Activated naive CD8-positive, alpha-beta T cell (primary cell): ENCODE measurements around the gene CENPVL1.
"Not testable (repeated sequence)": the region's sequence is repeated elsewhere in the genome, so short reads cannot be mapped to it uniquely, and the experiment has no call there.

Experiments
- H3K27ac Mint-ChIP-seq: one replicate; pipeline ENCODE4 v1.8.0; 2021; ENCODE audit warnings: mixed read lengths
- H3K27me3 Mint-ChIP-seq: one replicate; pipeline ENCODE4 v1.8.0; 2021; ENCODE audit warnings: mixed read lengths
- H3K36me3 Mint-ChIP-seq: one replicate; pipeline ENCODE4 v1.8.0; 2021; ENCODE audit warnings: mixed read lengths
- H3K4me1 Mint-ChIP-seq: one replicate; pipeline ENCODE4 v1.8.0; 2021; ENCODE audit warnings: low read depth, mixed read lengths
- H3K4me3 Mint-ChIP-seq: one replicate; pipeline ENCODE4 v1.8.0; 2021; ENCODE audit warnings: mild to moderate bottlenecking, mixed read lengths
- H3K9me3 Mint-ChIP-seq: one replicate; pipeline ENCODE4 v1.8.0; 2021; ENCODE audit warnings: low read depth, mixed read lengths

The CENPVL1 gene

GRCh38 chrX:51710277-51711164 is at the start of gene CENPVL1:
TSS of gene CENPVL1 (plus strand) at chrX:51710512. CDS start at chrX:51710512, 0 bp downstream.
- not testable (repeated sequence) for H3K9me3 Mint-ChIP-seq, H3K27me3 Mint-ChIP-seq, H3K4me3 Mint-ChIP-seq, H3K36me3 Mint-ChIP-seq, H3K4me1 Mint-ChIP-seq, H3K27ac Mint-ChIP-seq

GRCh38 chrX:51665981-51666380 is 44.3 kb upstream of the CENPVL1 start:
- Mint-ChIP-seq H3K27ac (no peak overlapping the region), H3K27me3 (no peaks in the 10 kb centered on the region), H3K9me3 (no peaks in the 10 kb centered on the region), H3K4me1 (peaks cover 3% of the 10 kb centered on the region), H3K36me3 (no peaks in the 10 kb centered on the region), H3K4me3 (no peak overlapping the region)

- H3K4me1 Mint-ChIP-seq, H3K27ac Mint-ChIP-seq, H3K4me3 Mint-ChIP-seq, H3K27me3 Mint-ChIP-seq, H3K36me3 Mint-ChIP-seq, H3K9me3 Mint-ChIP-seq: not testable (repeated sequence)
These were observed 30.5 kb upstream of the CENPVL1 start for GRCh38 chrX:51679689-51680433.

GRCh38 chrX:51681808-51682719 is 28.2 kb upstream of the CENPVL1 start:
- not testable (repeated sequence) for H3K36me3 Mint-ChIP-seq, H3K4me1 Mint-ChIP-seq, H3K27ac Mint-ChIP-seq, H3K4me3 Mint-ChIP-seq, H3K27me3 Mint-ChIP-seq, H3K9me3 Mint-ChIP-seq

- not testable (repeated sequence) for H3K4me1 Mint-ChIP-seq, H3K9me3 Mint-ChIP-seq, H3K27ac Mint-ChIP-seq, H3K4me3 Mint-ChIP-seq, H3K36me3 Mint-ChIP-seq, H3K27me3 Mint-ChIP-seq
These were observed 27.6 kb upstream of the CENPVL1 start, which contains the start of gene CENPVL2 for GRCh38 chrX:51682720-51683062. TSS of gene CENPVL2 (minus strand) at chrX:51682831. CDS start at chrX:51682831, 0 bp downstream.

- no peaks in the 10 kb centered on the region for H3K36me3 Mint-ChIP-seq
- no peak overlapping the region for H3K27ac Mint-ChIP-seq
- no peak overlapping the region for H3K4me3 Mint-ChIP-seq
- H3K4me1 Mint-ChIP-seq, result no peaks in the 10 kb centered on the region
- H3K9me3 Mint-ChIP-seq, result no peaks in the 10 kb centered on the region
- H3K27me3 Mint-ChIP-seq, result peaks cover 4% of the 10 kb centered on the region
These were observed 16.1 kb upstream of the CENPVL1 start for GRCh38 chrX:51694254-51694653.

GRCh38 chrX:51697397-51697796 is 12.9 kb upstream of the CENPVL1 start:
- no peaks in the 10 kb centered on the region for H3K36me3 Mint-ChIP-seq
- no peak overlapping the region for H3K4me3 Mint-ChIP-seq
- no peaks in the 10 kb centered on the region for H3K4me1 Mint-ChIP-seq
- peaks cover 4% of the 10 kb centered on the region for H3K27me3 Mint-ChIP-seq
- H3K27ac Mint-ChIP-seq, result no peak overlapping the region
- no peaks in the 10 kb centered on the region for H3K9me3 Mint-ChIP-seq

- H3K36me3 Mint-ChIP-seq, H3K27me3 Mint-ChIP-seq, H3K27ac Mint-ChIP-seq, H3K4me3 Mint-ChIP-seq, H3K4me1 Mint-ChIP-seq, H3K9me3 Mint-ChIP-seq: not testable (repeated sequence)
These were observed 2.8 kb downstream of the CENPVL1 start for GRCh38 chrX:51712943-51713647.

GRCh38 chrX:51728202-51728601 is 17.9 kb downstream of the CENPVL1 start:
- H3K27ac Mint-ChIP-seq, result no peak overlapping the region
- H3K4me3 Mint-ChIP-seq, result no peak overlapping the region
- H3K27me3 Mint-ChIP-seq, result peaks cover 2% of the 10 kb centered on the region
- H3K36me3 Mint-ChIP-seq, result no peaks in the 10 kb centered on the region
- H3K4me1 Mint-ChIP-seq, result no peaks in the 10 kb centered on the region
- no peaks in the 10 kb centered on the region for H3K9me3 Mint-ChIP-seq

- Mint-ChIP-seq H3K27ac (no peak overlapping the region), H3K4me3 (no peak overlapping the region), H3K9me3 (no peaks in the 10 kb centered on the region), H3K27me3 (peaks cover 16% of the 10 kb centered on the region), H3K36me3 (no peaks in the 10 kb centered on the region), H3K4me1 (no peaks in the 10 kb centered on the region)
These were observed 26.8 kb downstream of the CENPVL1 start for GRCh38 chrX:51737091-51737490.

GRCh38 chrX:51742586-51742985 is 32.3 kb downstream of the CENPVL1 start:
- Mint-ChIP-seq H3K4me3 (peak overlapping the region; percentile 90), H3K9me3 (peaks cover 8% of the 10 kb centered on the region), H3K27me3 (peaks cover 4% of the 10 kb centered on the region), H3K27ac (no peak overlapping the region), H3K36me3 (peaks cover 14% of the 10 kb centered on the region), H3K4me1 (peaks cover 18% of the 10 kb centered on the region)

GRCh38 chrX:51743179-51743957 is 33.1 kb downstream of the CENPVL1 start, which contains the start of gene GSPT2:
TSS of gene GSPT2 (plus strand) at chrX:51743442. CDS start at chrX:51743627, 185 bp downstream.
- Mint-ChIP-seq H3K4me3 (peak within 1 kb of the TSS; percentile 90), H3K9me3 (peaks cover 8% of the 10 kb centered on the region), H3K27ac (peak within 1 kb of the TSS; percentile 87), H3K36me3 (peaks cover 14% of the 10 kb centered on the region), H3K27me3 (peaks cover 2% of the 10 kb centered on the region), H3K4me1 (peaks cover 18% of the 10 kb centered on the region)

- Mint-ChIP-seq H3K4me1 (peaks cover 17% of the 10 kb centered on the region), H3K9me3 (peaks cover 15% of the 10 kb centered on the region), H3K27ac (no peak overlapping the region), H3K4me3 (no peak overlapping the region), H3K27me3 (no peaks in the 10 kb centered on the region), H3K36me3 (peaks cover 14% of the 10 kb centered on the region)
These were observed 37.4 kb downstream of the CENPVL1 start for GRCh38 chrX:51747671-51748070.
